ENCODE data around the gene B4GALT1.

DNA sequence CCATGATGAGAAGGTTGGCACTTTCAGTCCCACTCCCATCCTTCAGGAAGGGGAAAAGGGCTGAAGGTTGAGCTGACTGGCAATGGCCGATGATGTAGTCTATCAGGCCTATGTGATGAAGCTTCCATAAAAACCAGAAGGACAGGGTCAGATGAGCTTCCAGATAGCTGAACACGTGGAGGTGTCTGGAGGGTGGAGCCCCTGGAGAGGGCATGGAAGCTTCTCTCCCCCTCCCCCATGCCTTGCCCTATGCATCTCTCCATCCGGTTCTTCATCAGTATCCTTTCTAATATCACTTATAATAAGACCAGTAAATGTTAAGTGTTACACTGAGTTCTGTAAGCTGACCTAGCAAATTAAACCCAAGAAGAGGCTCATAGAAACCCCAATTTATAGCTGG is 58.0 kb downstream of the B4GALT1 start:
- TF ChIP-seq CTCF (IDR thresholded peaks at IDR 0.05): no peak
- no peak for TF ChIP-seq EZH2phosphoT487 (IDR thresholded peaks at IDR 0.05)

All from neural progenitor cell (in vitro differentiated cells).